HepG2 (cell line): ENCODE results near the gene LDLRAD4. TPM values are rescaled to one million over a fixed set of nuclear protein-coding genes. Genes with fewer than 3 reads are reported as not detected.

Experiments used
- ATAC-seq: fragments of 200-7000 bp; cut with Tn5 transposase; 3 replicates; pipeline ENCODE4 v1.9.1; 2020; ENCODE audit warnings: mild to moderate bottlenecking, moderate library complexity
- BruUV-seq: library from RNA; stranded (reverse); fragments of 400-500 nt; replicated peaks from 2 replicates; lab custom pipeline; 2021; lab: Mats Ljungman, UMichigan
- CTCF ChIA-PET: fragments of 300-600 bp; formaldehyde crosslinking; extraction: SDS; loops from one replicate; lab custom pipeline; 2021; ENCODE audit warnings: low total read pairs, inconsistent platforms, low intra/inter-chr PET ratio; lab: Yijun Ruan, JAX
- POLR2A ChIA-PET: fragments of 350-600 bp; sonication (Branson Sonifier 250); formaldehyde crosslinking; loops from one replicate; lab custom pipeline; 2020; ENCODE audit warnings: antibody characterized with exemption, inconsistent platforms; lab: Yijun Ruan, JAX
- DNase-seq: peaks from one replicate; pipeline ENCODE4 v3.0.0-alpha.2; 2015; ENCODE audit warnings: low spot score
- FAIRE-seq: peaks from 3 replicates; lab custom pipeline; 2011; peaks lifted over from hg19 to GRCh38; lab: Jason Lieb, UNC
- H2AFZ ChIP-seq: one replicate; pipeline ENCODE4 v1.6.1; 2011; ENCODE audit warnings: low read length, inconsistent platforms
- H3K27ac ChIP-seq: fragments of 300-600 bp; 3 replicates; pipeline ENCODE4 v1.8.0; 2011; ENCODE audit warnings: mixed run types, mild to moderate bottlenecking, mixed read lengths, low read length, inconsistent platforms; ENCODE audit not compliant: insufficient read depth; ENCODE audit errors: extremely low read length
- H3K27me3 ChIP-seq, 2 experiments: fragments of 200-600 bp in 1 of 2; 2 replicates in 1 of 2; 3 replicates in 1 of 2; pipeline versions ENCODE4 v1.6.0 to v1.8.0; 2011; ENCODE audit warnings: low read length in 2 of 2, mild to moderate bottlenecking in 2 of 2, moderate library complexity in 2 of 2, inconsistent platforms in 1 of 2; ENCODE audit not compliant: insufficient read depth in 2 of 2, control insufficient read depth in 1 of 2
- H3K36me3 ChIP-seq, 2 experiments: fragments of 200-600 bp in 1 of 2; replicated peaks in 1 of 2; 2 replicates in 1 of 2; 3 replicates in 1 of 2; pipeline versions ENCODE4 v1.5.1 to v1.8.0; 2011; ENCODE audit warnings: low read length in 2 of 2, inconsistent platforms in 1 of 2; ENCODE audit not compliant: insufficient read depth in 2 of 2, control insufficient read depth in 1 of 2
- H3K4me1 ChIP-seq: 2 replicates; pipeline ENCODE4 v1.5.1; 2012; ENCODE audit warnings: low read length, inconsistent platforms; ENCODE audit not compliant: insufficient read depth
- H3K4me2 ChIP-seq: 2 replicates; pipeline ENCODE4 v1.6.0; 2011; ENCODE audit warnings: low read depth, low read length, inconsistent platforms
- H3K4me3 ChIP-seq, 3 experiments: fragments of 200-600 bp in 1 of 3; sonication (generic), shearing (Covaris generic) in 1 of 3; replicated peaks in 1 of 3; 2 replicates each; pipeline ENCODE4 v1.5.1; 2011 to 2016; ENCODE audit warnings: low read length in 3 of 3, inconsistent platforms in 2 of 3, low read depth in 2 of 3, mild to moderate bottlenecking in 2 of 3, control low read depth in 1 of 3, mixed read lengths in 1 of 3; ENCODE audit not compliant: insufficient read depth in 1 of 3
- H3K79me2 ChIP-seq: one replicate; pipeline ENCODE4 v1.6.1; 2011; ENCODE audit warnings: low read length, inconsistent platforms; ENCODE audit not compliant: insufficient read depth
- H3K9ac ChIP-seq: 2 replicates; pipeline ENCODE4 v1.6.0; 2011; ENCODE audit warnings: mild to moderate bottlenecking, low read depth, low read length, inconsistent platforms; ENCODE audit not compliant: insufficient read depth
- H3K9me3 ChIP-seq: 2 replicates; pipeline ENCODE4 v1.5.1; 2012; ENCODE audit warnings: mild to moderate bottlenecking, low read length
- H4K20me1 ChIP-seq: 2 replicates; pipeline ENCODE4 v1.6.0; 2011; ENCODE audit warnings: inconsistent platforms, mild to moderate bottlenecking, low read length, moderate library complexity; ENCODE audit not compliant: insufficient read depth
- ARID2 ChIP-seq: sonication (generic); formaldehyde crosslinking; IDR thresholded peaks from 2 replicates; pipeline ENCODE4 v1.8.1; 2022; ENCODE audit warnings: mild to moderate bottlenecking, missing genetic modification reagents, borderline replicate concordance
- POGZ ChIP-seq: sonication (generic); formaldehyde crosslinking; IDR thresholded peaks from 2 replicates; pipeline ENCODE4 v1.4.0; 2020; ENCODE audit warnings: mild to moderate bottlenecking, missing genetic modification reagents
- SMARCE1 ChIP-seq: fragments of 450-650 bp; IDR thresholded peaks from 2 replicates; pipeline ENCODE4 v1.6.1; 2017; ENCODE audit warnings: borderline replicate concordance
- WGBS: methylation state at CpG from one replicate; pipeline ENCODE4 v1.1.6; 2017; ENCODE audit warnings: low lambda C conversion rate; 5-methylcytosine and 5-hydroxymethylcytosine counted together
- in situ Hi-C: cut with HindIII; loops from 2 replicates; pipeline ENCODE4 v1.10.0; 2017; ENCODE audit warnings: low pct_unique_long_range_greater_than_20kb; ENCODE audit not compliant: extremely low pct_ligation_motif_present
- intact Hi-C: fragments of 100-400 bp; cut with micrococcal nuclease; formaldehyde crosslinking; loops from one replicate; pipeline ENCODE4 v1.10.0; 2022; ENCODE audit not compliant: unreplicated experiment
- polyA plus RNA-seq, 8 experiments: library from polyadenylated mRNA; depleted of rRNA in 3 of 8; stranded (reverse) in 7 of 8; unstranded in 1 of 8; fragments of >200 nt; fragmentation: Illumina TruSeq in 4 of 8; extraction: Trizol in 4 of 8; gene quantifications; 2 replicates each; pipeline versions ENCODE4 v1.2.1 to v1.2.3, GENCODE V29; 2011 to 2016; ENCODE audit warnings: low read depth in 4 of 8, missing spikeins in 1 of 8, mixed read lengths in 1 of 8; ENCODE audit not compliant: insufficient read depth in 1 of 8
- total RNA-seq, 5 experiments: library from RNA; depleted of rRNA; stranded (reverse); fragments of >200 nt; fragmentation: Illumina TruSeq; extraction: Trizol; gene quantifications; 2 replicates each; pipeline ENCODE4 v1.2.3, GENCODE V29; 2016; ENCODE audit warnings: low read depth in 1 of 5
- TF ChIP-seq, protein P1 (sequence below): sonication (generic); formaldehyde crosslinking; IDR thresholded peaks from 2 replicates; pipeline ENCODE4 v1.4.0; 2020; ENCODE audit warnings: mild to moderate bottlenecking, missing genetic modification reagents, borderline replicate concordance
- TF ChIP-seq, protein P2 (sequence below), 2 experiments: sonication (generic) in 1 of 2; formaldehyde crosslinking in 1 of 2; IDR thresholded peaks; 2 replicates each; pipeline versions ENCODE4 v1.4.0 to v1.6.1; 2016 to 2020; ENCODE audit warnings: borderline replicate concordance in 1 of 2, low read depth in 1 of 2, mild to moderate bottlenecking in 1 of 2, missing genetic modification reagents in 1 of 2
- TF ChIP-seq, protein P3 (sequence below): sonication (generic); formaldehyde crosslinking; IDR thresholded peaks from 2 replicates; pipeline ENCODE4 v1.8.1; 2023; ENCODE audit warnings: missing genetic modification reagents, inconsistent platforms, borderline replicate concordance
- TF ChIP-seq, protein P4 (sequence below), 2 experiments: sonication (generic) in 1 of 2; formaldehyde crosslinking in 1 of 2; IDR thresholded peaks; 2 replicates each; pipeline versions ENCODE4 v1.5.1 to v1.6.1; 2011 to 2020; ENCODE audit warnings: borderline replicate concordance in 1 of 2, low read depth in 1 of 2, low read length in 1 of 2, mild to moderate bottlenecking in 1 of 2, missing genetic modification reagents in 1 of 2, moderate library complexity in 1 of 2
- TF ChIP-seq, protein P5 (sequence below): IDR thresholded peaks from 2 replicates; pipeline ENCODE4 v1.6.1; 2018; ENCODE audit warnings: missing genetic modification reagents

LDLRAD4 gene
- total and polyA plus RNA-seq, 2 of the 13 experiments (the other 11 are each of a cell fraction or from before 2014, with no cell fraction given), result 13.6 to 20.9 TPM

DNA sequence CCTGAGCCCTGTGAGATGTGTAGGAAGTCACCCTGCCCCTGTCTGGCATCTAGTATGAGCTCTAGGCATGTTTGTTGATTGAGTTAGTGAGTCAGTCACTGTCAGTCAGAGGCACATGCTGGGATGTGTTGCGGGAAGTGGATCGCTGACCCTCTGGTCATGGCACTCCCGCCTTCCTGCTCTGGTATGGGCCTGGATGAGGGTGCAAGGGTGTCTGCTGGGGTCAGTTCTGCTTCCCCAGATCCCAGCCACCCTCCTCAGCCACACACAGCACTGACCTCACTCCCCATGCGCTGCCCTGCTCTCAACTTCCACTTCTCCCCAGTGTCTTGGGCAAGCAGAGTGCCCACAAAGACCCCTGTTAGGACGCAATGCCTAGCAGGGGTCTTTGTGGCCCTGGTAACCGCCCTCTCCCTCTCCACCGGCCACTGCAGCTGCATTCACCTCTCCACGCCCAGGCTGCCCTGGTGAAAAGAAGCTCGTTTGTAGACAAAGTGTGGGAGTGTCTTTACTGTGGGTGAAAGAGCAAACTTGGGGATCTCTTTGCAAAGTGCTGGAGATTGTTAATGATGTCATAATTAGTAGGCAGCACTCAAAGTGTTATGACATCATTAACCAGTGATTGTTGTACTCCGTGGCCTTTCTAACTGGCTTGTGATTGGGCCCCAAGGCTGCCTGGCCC is 252.1 kb downstream of the LDLRAD4 start (continued):
- TF ChIP-seq, protein P1, sequence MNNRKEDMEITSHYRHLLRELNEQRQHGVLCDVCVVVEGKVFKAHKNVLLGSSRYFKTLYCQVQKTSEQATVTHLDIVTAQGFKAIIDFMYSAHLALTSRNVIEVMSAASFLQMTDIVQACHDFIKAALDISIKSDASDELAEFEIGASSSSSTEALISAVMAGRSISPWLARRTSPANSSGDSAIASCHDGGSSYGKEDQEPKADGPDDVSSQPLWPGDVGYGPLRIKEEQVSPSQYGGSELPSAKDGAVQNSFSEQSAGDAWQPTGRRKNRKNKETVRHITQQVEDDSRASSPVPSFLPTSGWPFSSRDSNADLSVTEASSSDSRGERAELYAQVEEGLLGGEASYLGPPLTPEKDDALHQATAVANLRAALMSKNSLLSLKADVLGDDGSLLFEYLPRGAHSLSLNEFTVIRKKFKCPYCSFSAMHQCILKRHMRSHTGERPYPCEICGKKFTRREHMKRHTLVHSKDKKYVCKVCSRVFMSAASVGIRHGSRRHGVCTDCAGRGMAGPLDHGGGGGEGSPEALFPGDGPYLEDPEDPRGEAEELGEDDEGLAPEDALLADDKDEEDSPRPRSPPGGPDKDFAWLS, result no peak
- TF ChIP-seq ARID2 (CRISPR knock-in tag), result no peak
- no peak for TF ChIP-seq SMARCE1

DNA sequence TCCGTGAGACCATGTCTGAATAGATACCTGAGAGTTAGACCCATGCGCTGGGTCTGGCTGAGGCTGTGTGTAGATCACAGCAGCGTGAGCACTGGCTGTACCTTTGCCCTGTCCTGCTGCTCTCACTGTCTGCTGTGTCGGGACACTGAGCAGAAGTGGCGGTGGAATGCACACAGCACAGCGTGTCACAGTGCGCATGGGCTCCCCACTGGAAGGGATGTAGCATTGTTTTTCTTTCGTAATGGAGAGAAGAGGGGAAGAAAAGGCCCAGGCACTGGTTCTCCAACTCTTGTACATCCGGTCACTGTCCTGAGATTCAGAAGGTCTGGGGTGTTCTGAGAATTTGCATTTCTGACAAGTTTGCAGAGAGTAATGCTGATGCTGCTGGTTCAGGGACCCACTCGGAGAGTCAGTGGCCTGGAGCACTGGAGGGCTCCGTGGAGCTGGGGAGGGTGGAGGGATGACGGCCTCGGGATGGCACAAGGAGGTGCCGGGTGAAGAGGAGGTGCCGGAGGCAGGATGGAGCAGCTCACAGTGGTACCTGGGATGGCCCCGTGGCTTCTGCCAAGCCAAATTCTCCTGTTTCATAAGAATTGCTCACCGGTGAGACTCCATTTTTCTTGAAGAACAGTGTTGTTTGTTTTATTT is 252.8 kb downstream of the LDLRAD4 start:
- FAIRE-seq (peak; percentile 53), ATAC-seq (peak; percentile 94), DNase-seq (peak; percentile 63)
- BruUV-seq, result no TSS peak
- H3K27me3 ChIP-seq, result no peaks in the 10 kb centered on the region
- H4K20me1 ChIP-seq, result no peaks in the 10 kb centered on the region
- 27% methylated on average over 9 of the region's 17 CpGs for WGBS
- peaks cover 51% of the 10 kb centered on the region for H3K4me1 ChIP-seq
- peak overlapping the region; percentile 64 for H3K27ac ChIP-seq
- H3K9me3 ChIP-seq, result no peaks in the 10 kb centered on the region
- in situ Hi-C loops (no loop called here), intact Hi-C loops (loop anchor here (5.0 kb wide), 2 partner anchors 71 to 134 kb away; no protein-coding TSS in a partner anchor)
- H3K4me2 ChIP-seq, result peak overlapping the region; percentile 76
- peak overlapping the region; percentile 55 for H3K9ac ChIP-seq
- no peak overlapping the region for H2AFZ ChIP-seq
- no peaks in the 10 kb centered on the region; a peak in 1 of 5 replicates for H3K36me3 ChIP-seq
- H3K4me3 ChIP-seq, result peak overlapping the region; percentile 30 to 65 (median 39); a peak in 5 of 6 replicates
- H3K79me2 ChIP-seq, result no peaks in the 10 kb centered on the region
- CTCF ChIA-PET, result no interaction called here
- POLR2A ChIA-PET, result interaction anchor here (0.9 to 1.5 kb wide), 2 partner anchors 133 to 333 kb away, joined by 3 to 4 read pairs; no protein-coding TSS in a partner anchor
- TF ChIP-seq POGZ, result no peak
- TF ChIP-seq, protein P2, sequence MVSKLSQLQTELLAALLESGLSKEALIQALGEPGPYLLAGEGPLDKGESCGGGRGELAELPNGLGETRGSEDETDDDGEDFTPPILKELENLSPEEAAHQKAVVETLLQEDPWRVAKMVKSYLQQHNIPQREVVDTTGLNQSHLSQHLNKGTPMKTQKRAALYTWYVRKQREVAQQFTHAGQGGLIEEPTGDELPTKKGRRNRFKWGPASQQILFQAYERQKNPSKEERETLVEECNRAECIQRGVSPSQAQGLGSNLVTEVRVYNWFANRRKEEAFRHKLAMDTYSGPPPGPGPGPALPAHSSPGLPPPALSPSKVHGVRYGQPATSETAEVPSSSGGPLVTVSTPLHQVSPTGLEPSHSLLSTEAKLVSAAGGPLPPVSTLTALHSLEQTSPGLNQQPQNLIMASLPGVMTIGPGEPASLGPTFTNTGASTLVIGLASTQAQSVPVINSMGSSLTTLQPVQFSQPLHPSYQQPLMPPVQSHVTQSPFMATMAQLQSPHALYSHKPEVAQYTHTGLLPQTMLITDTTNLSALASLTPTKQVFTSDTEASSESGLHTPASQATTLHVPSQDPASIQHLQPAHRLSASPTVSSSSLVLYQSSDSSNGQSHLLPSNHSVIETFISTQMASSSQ (IDR thresholded peaks at IDR 0.05; ENCODE audit: low read depth), result no peak
- TF ChIP-seq, protein P2 (CRISPR knock-in tag; IDR thresholded peaks at IDR 0.05; ENCODE audit: borderline replicate concordance), result no peak
- TF ChIP-seq, protein P3, sequence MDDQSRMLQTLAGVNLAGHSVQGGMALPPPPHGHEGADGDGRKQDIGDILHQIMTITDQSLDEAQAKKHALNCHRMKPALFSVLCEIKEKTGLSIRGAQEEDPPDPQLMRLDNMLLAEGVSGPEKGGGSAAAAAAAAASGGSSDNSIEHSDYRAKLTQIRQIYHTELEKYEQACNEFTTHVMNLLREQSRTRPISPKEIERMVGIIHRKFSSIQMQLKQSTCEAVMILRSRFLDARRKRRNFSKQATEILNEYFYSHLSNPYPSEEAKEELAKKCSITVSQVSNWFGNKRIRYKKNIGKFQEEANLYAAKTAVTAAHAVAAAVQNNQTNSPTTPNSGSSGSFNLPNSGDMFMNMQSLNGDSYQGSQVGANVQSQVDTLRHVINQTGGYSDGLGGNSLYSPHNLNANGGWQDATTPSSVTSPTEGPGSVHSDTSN (CRISPR knock-in tag), result no peak
- TF ChIP-seq, protein P4, sequence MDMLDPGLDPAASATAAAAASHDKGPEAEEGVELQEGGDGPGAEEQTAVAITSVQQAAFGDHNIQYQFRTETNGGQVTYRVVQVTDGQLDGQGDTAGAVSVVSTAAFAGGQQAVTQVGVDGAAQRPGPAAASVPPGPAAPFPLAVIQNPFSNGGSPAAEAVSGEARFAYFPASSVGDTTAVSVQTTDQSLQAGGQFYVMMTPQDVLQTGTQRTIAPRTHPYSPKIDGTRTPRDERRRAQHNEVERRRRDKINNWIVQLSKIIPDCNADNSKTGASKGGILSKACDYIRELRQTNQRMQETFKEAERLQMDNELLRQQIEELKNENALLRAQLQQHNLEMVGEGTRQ (IDR thresholded peaks at IDR 0.05; ENCODE audit: low read depth, low read length), result no peak
- TF ChIP-seq, protein P4 (CRISPR knock-in tag; IDR thresholded peaks at IDR 0.05; ENCODE audit: borderline replicate concordance), result no peak
- TF ChIP-seq, protein P5, sequence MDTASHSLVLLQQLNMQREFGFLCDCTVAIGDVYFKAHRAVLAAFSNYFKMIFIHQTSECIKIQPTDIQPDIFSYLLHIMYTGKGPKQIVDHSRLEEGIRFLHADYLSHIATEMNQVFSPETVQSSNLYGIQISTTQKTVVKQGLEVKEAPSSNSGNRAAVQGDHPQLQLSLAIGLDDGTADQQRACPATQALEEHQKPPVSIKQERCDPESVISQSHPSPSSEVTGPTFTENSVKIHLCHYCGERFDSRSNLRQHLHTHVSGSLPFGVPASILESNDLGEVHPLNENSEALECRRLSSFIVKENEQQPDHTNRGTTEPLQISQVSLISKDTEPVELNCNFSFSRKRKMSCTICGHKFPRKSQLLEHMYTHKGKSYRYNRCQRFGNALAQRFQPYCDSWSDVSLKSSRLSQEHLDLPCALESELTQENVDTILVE (CRISPR knock-in tag), result no peak
